Measurements from ENCODE around the gene CHERP.

CHERP gene

DNA sequence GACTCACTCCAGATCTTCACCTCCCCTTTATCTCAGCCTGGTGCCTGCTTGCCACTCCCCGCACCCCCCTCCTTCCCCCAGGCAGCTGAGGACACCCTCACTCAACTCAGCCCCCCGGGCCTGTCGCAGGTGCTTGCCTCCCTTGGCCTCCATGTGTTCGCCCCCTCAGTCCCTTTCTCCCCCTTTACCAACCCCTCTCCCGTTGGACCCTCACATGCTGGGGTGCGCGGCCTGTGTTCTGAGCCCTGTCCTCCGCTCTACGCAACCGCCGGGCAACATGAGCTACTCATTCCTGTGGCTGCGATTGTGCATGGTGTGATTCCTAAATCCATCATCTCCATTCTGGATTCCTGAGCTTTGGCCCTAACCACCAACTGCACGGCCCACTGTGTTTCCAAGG lies 5.1 kb downstream of the CHERP start:
- TF ChIP-seq, protein P1, sequence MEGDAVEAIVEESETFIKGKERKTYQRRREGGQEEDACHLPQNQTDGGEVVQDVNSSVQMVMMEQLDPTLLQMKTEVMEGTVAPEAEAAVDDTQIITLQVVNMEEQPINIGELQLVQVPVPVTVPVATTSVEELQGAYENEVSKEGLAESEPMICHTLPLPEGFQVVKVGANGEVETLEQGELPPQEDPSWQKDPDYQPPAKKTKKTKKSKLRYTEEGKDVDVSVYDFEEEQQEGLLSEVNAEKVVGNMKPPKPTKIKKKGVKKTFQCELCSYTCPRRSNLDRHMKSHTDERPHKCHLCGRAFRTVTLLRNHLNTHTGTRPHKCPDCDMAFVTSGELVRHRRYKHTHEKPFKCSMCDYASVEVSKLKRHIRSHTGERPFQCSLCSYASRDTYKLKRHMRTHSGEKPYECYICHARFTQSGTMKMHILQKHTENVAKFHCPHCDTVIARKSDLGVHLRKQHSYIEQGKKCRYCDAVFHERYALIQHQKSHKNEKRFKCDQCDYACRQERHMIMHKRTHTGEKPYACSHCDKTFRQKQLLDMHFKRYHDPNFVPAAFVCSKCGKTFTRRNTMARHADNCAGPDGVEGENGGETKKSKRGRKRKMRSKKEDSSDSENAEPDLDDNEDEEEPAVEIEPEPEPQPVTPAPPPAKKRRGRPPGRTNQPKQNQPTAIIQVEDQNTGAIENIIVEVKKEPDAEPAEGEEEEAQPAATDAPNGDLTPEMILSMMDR (IDR thresholded peaks at IDR 0.05; ENCODE audit: insufficient read depth, missing control alignments) = no peak
- DNase-seq (ENCODE audit: insufficient read length, low spot score) = no peak
- FAIRE-seq = no peak

DNA sequence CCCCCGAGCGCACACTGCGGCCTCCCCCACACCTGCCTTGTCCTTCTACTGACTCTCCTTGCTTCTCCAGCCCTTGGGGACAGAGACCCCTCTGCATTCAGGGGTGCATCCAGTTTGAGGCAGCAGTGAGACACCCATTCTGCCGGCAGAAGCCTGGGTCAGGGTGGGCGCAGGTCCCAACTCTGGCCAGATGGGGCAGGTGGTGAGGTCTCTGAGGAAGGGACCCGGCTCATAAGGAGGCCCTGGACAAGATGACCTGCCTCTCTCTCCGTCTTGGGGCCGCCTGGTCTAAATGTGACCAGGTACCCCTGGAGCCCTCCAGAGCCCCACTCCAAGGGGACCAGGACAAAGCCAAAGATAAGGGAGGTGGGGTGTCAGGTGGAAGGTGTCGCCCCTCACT lies 6.1 kb downstream of the CHERP start:
- TF ChIP-seq, protein P1 (IDR thresholded peaks at IDR 0.05; ENCODE audit: insufficient read depth, missing control alignments) = no peak
- FAIRE-seq = no peak
- DNase-seq (ENCODE audit: insufficient read length, low spot score) = no peak

DNA sequence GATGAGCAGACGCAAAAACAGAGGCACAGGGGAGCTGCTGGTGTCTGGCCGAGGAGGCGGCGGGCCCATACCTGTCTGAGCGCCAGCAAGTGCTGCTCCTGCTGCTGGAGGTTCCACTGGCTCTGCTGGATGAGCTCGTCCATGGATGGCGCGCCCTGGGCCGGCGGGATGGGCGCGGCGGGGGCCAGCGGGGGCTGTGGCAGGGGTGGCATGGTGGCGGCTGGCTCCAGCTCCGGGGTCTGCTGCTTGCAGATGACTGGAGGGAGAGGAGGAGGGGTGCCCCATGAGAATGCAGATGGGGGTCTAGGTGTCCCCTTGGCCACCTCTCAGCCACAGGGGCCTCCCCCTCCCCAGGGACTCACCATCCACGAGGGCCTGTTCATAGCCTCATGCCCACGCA lies 6.9 kb downstream of the CHERP start:
- no peak for FAIRE-seq
- no peak for DNase-seq (ENCODE audit: insufficient read length, low spot score)
- TF ChIP-seq, protein P1 (IDR thresholded peaks at IDR 0.05; ENCODE audit: insufficient read depth, missing control alignments) = no peak

DNA sequence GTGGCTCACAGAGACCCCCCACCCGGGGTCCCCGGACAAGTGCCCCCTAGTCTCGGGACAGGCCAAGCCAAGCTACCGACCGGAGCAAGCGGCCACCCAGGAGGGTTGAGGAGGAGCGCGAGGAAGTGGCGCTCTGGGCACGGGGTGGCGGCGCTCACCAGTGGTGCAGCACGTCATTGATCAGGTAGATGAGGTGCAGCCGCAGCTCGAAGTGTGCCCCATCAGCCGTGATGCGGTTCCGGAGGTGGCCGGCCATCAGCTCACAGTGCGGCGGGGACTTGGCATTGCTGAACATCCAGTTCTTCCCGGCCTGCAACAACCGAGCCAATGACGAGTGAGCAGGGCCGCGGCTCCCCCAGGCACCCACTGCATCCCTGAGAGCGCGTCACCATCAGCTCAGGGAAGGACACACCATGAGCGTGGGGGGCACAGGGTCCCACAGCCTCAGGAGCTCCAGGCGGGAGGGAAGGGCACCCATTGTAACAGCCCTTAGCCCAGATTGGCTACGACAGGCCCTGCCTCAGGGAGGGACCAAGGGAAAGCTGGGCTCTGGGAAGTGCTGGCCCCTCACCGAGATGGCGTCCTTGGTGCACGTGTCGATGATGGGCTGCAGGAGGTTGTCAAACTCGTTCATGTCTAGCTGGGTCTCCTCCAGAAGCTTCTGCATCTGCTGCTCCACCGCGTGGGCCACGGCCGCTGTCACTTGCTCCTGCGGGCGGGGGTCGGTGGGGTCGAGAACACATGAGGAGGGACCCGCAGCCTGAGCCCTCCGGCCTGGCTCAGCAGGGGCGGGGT lies 9.6 kb downstream of the CHERP start:
- DNase-seq (ENCODE audit: insufficient read length, low spot score) (no peak), FAIRE-seq (no peak)
- TF ChIP-seq, protein P1 (IDR thresholded peaks at IDR 0.05; ENCODE audit: insufficient read depth, missing control alignments) = no peak

DNA sequence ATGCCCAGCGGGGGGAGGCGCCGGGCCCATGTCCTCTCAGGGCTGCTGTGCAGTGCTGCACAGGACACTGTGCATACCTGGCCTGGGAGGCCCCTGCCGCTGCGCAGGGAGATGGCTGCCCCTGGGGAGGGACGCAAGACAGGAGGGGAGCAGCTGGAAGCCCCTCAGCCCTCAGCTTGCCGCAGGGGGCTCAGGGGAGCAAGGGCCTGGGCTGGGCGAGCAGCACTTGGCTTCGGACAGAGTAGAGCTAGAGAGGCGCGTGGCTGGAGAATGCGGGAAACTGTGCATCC lies 10.9 kb downstream of the CHERP start:
- DNase-seq (ENCODE audit: insufficient read length, low spot score) (no peak), FAIRE-seq (no peak)
- TF ChIP-seq, protein P1 (IDR thresholded peaks at IDR 0.05; ENCODE audit: insufficient read depth, missing control alignments) = no peak

DNA sequence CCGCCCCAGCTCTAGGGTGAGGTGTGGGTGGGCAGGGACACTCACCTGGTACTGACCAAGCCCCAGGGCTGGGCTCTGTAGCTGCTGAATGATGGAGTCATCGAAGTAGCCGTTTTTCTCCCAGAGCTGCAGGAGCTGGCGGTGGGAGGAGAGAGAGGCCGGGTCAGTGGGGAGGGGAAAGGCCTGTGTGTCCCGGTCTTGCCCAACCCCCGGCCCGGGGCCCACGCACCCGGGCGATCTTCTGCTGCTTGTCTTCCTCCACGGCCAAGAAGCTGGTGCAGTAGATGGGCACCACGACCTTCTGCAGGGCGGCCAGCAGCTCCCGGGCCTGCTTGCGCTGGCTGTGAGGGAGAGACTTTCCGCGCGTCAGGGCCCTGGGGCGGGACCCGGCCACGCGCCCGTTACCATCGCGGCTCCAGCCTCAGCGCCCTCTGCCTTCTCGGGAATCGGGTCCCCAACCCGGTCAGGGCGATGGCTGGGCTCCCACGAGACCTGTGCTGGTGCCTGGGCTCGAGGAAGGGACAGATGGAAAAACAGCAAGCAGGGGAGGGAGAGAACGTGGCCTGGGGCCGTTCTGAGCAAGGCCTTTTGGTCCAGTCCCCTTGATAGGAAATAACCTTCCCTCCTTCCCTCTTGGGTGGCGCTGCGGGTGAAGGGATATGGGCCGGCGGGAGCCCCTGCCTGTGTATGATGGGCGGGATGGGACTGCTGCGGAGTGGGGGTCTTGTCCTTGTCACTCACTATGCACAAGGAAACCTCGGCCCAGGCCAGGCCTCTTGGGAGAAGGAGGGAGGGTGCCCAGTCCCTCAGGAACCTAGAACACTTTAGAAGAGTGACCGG lies 11.5 kb downstream of the CHERP start:
- FAIRE-seq (no peak), DNase-seq (ENCODE audit: insufficient read length, low spot score) (no peak)
- TF ChIP-seq, protein P1 (IDR thresholded peaks at IDR 0.05; ENCODE audit: insufficient read depth, missing control alignments) = no peak
